B cell (primary cell): ENCODE data around the gene ZNF423. TPM values are rescaled to one million over a fixed set of nuclear protein-coding genes. Genes with fewer than 3 reads are reported as not detected.

Experiments
- ATAC-seq: fragments of 200-7000 bp; cut with Tn5 transposase; one replicate; pipeline ENCODE4 v1.10.0; 2021; ENCODE audit warnings: low read depth, mild to moderate bottlenecking, moderate number of reproducible peaks, moderate library complexity
- CTCF ChIA-PET: fragments of 350-600 bp; sonication (Branson Sonifier 250); formaldehyde crosslinking; loops from one replicate; lab custom pipeline; 2021; ENCODE audit warnings: antibody characterized with exemption, inconsistent platforms; lab: Charles Lee
- POLR2A ChIA-PET: fragments of 350-600 bp; sonication (Branson Sonifier 250); formaldehyde crosslinking; loops from one replicate; lab custom pipeline; 2021; ENCODE audit warnings: antibody characterized with exemption; lab: Charles Lee
- DNase-seq: peaks from one replicate; pipeline ENCODE4 v3.0.0; 2013
- H2AFZ ChIP-seq: 2 replicates; pipeline ENCODE4 v1.6.1; 2012; ENCODE audit warnings: mild to moderate bottlenecking, low read depth, low read length; ENCODE audit not compliant: insufficient read depth, poor library complexity, severe bottlenecking
- H3K27ac ChIP-seq, 2 donors: 1 replicate in 1 of 2; 2 replicates in 1 of 2; pipeline ENCODE4 v1.5.1; 2012 to 2013; ENCODE audit warnings: low read length in 2 of 2, mild to moderate bottlenecking in 2 of 2, moderate library complexity in 1 of 2
- H3K27me3 ChIP-seq, 4 experiments: fragments of 200-600 bp in 1 of 4; sonication (generic) in 1 of 4; replicated peaks in 1 of 4; 1 replicate in 2 of 4; 2 replicates in 2 of 4; pipeline versions ENCODE4 v1.6.1 to v1.7.0; 2013 to 2016; ENCODE audit warnings: low read length in 3 of 4, mild to moderate bottlenecking in 2 of 4, mixed read lengths in 1 of 4, moderate library complexity in 1 of 4; ENCODE audit not compliant: insufficient read depth in 4 of 4, control insufficient read depth in 3 of 4; ENCODE audit errors: control extremely low read depth in 1 of 4
- H3K36me3 ChIP-seq, 2 experiments: replicated peaks in 1 of 2; 1 replicate in 1 of 2; 2 replicates in 1 of 2; pipeline versions ENCODE4 v1.6.1 to v1.7.1; 2013; ENCODE audit warnings: low read length in 1 of 2; ENCODE audit not compliant: insufficient read depth in 2 of 2, control insufficient read depth in 1 of 2; ENCODE audit errors: control extremely low read depth in 1 of 2, extremely low read depth in 1 of 2
- H3K4me1 ChIP-seq, 2 donors: fragments of 200-600 bp in 1 of 2; sonication (generic) in 1 of 2; 1 replicate in 1 of 2; 2 replicates in 1 of 2; pipeline versions ENCODE4 v1.5.1 to v1.6.1; 2013 to 2017; ENCODE audit warnings: low read length in 2 of 2; ENCODE audit not compliant: control insufficient read depth in 2 of 2, insufficient read depth in 2 of 2
- H3K4me2 ChIP-seq: replicated peaks from 2 replicates; pipeline ENCODE3; 2012; ENCODE audit warnings: mild to moderate bottlenecking, low read depth, low read length; ENCODE audit not compliant: poor library complexity, severe bottlenecking
- H3K4me3 ChIP-seq, 5 experiments: fragments of 200-600 bp in 1 of 5; sonication (generic) in 1 of 5; 1 replicate in 3 of 5; 2 replicates in 2 of 5; pipeline versions ENCODE4 v1.5.1 to v1.7.0; 2011 to 2016; ENCODE audit warnings: low read length in 4 of 5, mild to moderate bottlenecking in 4 of 5, low read depth in 2 of 5, control low read depth in 1 of 5, moderate library complexity in 1 of 5; ENCODE audit not compliant: insufficient read depth in 1 of 5; ENCODE audit errors: control extremely low read depth in 1 of 5, extremely low read depth in 1 of 5
- H3K79me2 ChIP-seq: fragments of 200-600 bp; sonication (generic); one replicate; pipeline ENCODE4 v1.6.0; 2016; ENCODE audit warnings: low read length; ENCODE audit not compliant: control insufficient read depth, insufficient read depth
- H3K9ac ChIP-seq: fragments of 200-600 bp; sonication (generic); 2 replicates; pipeline ENCODE4 v1.6.1; 2017; ENCODE audit warnings: mild to moderate bottlenecking, low read length, moderate library complexity
- H3K9me3 ChIP-seq, 3 donors: one replicate each; pipeline versions ENCODE4 v1.6.1 to v1.7.1; 2013; ENCODE audit warnings: low read length in 2 of 3; ENCODE audit not compliant: control insufficient read depth in 2 of 3, insufficient read depth in 1 of 3; ENCODE audit errors: control extremely low read depth in 1 of 3
- H4K20me1 ChIP-seq: 2 replicates; pipeline ENCODE4 v1.6.0; 2012; ENCODE audit warnings: mild to moderate bottlenecking, low read length; ENCODE audit not compliant: insufficient read depth, control insufficient read depth, poor library complexity, severe bottlenecking
- H3K27ac Mint-ChIP-seq: one replicate; pipeline ENCODE4 v1.8.0; 2021; ENCODE audit warnings: mixed read lengths
- H3K27me3 Mint-ChIP-seq: one replicate; pipeline ENCODE4 v1.8.0; 2021; ENCODE audit warnings: mixed read lengths
- H3K4me1 Mint-ChIP-seq: one replicate; pipeline ENCODE4 v1.8.0; 2021; ENCODE audit warnings: mixed read lengths
- H3K4me3 Mint-ChIP-seq: one replicate; pipeline ENCODE4 v1.8.0; 2021; ENCODE audit warnings: mixed read lengths
- H3K9me3 Mint-ChIP-seq: one replicate; pipeline ENCODE4 v1.8.0; 2022; ENCODE audit warnings: mixed read lengths; ENCODE audit not compliant: insufficient read depth
- EZH2 ChIP-seq: IDR thresholded peaks from 2 replicates; pipeline ENCODE4 v1.6.1; 2012; ENCODE audit warnings: borderline replicate concordance, low read depth, mild to moderate bottlenecking, moderate library complexity, low read length; ENCODE audit not compliant: insufficient read depth, poor library complexity, severe bottlenecking
- WGBS: methylation state at CpG from one replicate; pipeline ENCODE4 v1.1.5; 2013; ENCODE audit warnings: missing lambda C conversion rate; ENCODE audit not compliant: insufficient coverage; 5-methylcytosine and 5-hydroxymethylcytosine counted together
- intact Hi-C: fragments of 100-400 bp; cut with micrococcal nuclease; formaldehyde crosslinking; loops from one replicate; pipeline ENCODE4 v1.10.0; 2022
- polyA plus RNA-seq: library from polyadenylated mRNA; depleted of rRNA; stranded (reverse); fragments of >200 nt; gene quantifications from 2 replicates; pipeline ENCODE4 v1.2.3, GENCODE V29; 2012
- total RNA-seq, 2 donors: library from RNA; stranded (reverse); fragments of 120-200 nt in 1 of 2; gene quantifications; 1 replicate in 1 of 2; 2 replicates in 1 of 2; pipeline versions ENCODE4 v1.2.3 to v1.2.4, GENCODE V29; 2013 to 2022
- TF ChIP-seq, protein P1 (sequence below): fragments of 200-600 bp; IDR thresholded peaks from one replicate; pipeline ENCODE4 v1.8.0; 2022; ENCODE audit warnings: antibody characterized with exemption, mild to moderate bottlenecking

The ZNF423 gene
- total and polyA plus RNA-seq, 2 donors (not counting 1 experiment from before 2014, with no cell fraction given): not detected

DNA sequence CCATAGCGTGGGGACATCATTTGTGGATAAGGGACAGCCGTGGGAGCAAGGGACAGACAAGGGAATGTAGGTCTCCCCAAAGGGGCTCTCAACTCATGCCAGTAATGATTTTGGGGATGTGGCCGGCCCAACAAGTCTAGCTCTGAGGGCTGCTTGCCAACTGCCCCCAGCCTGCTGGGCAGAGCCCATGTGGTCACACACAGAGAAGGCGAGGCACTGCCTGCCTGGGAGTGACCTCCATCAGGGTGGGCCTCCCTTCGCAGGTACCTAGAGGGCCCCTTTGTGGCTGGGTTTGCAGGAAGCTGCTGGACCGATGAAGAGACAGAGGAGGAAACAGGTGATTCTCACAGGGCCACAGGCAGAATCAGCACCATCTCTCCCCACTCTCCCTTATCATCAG, 305.2 kb downstream of the ZNF423 start:
- no peak overlapping the region for H3K27ac ChIP-seq
- 85% methylated on average over 4 of the region's 6 CpGs for WGBS
- no peaks in the 10 kb centered on the region for H3K9me3 Mint-ChIP-seq
- no peak overlapping the region for H3K4me2 ChIP-seq
- peaks cover 12% of the 10 kb centered on the region for H3K27me3 Mint-ChIP-seq
- intact Hi-C loops: no loop called here
- H3K4me3 ChIP-seq: no peak overlapping the region
- no peaks in the 10 kb centered on the region for H3K4me1 Mint-ChIP-seq
- H3K36me3 ChIP-seq: no peaks in the 10 kb centered on the region
- no peak overlapping the region for H2AFZ ChIP-seq
- H3K27ac Mint-ChIP-seq: no peak overlapping the region
- H3K9ac ChIP-seq: no peak overlapping the region
- no peaks in the 10 kb centered on the region for H3K9me3 ChIP-seq
- no peaks in the 10 kb centered on the region for H3K79me2 ChIP-seq
- ChIA-PET CTCF (no interaction called here), POLR2A (no interaction called here)
- no peak for DNase-seq
- no peak overlapping the region for H3K4me3 Mint-ChIP-seq
- H3K27me3 ChIP-seq: no peaks in the 10 kb centered on the region
- ATAC-seq: no peak
- TF ChIP-seq, protein P1, sequence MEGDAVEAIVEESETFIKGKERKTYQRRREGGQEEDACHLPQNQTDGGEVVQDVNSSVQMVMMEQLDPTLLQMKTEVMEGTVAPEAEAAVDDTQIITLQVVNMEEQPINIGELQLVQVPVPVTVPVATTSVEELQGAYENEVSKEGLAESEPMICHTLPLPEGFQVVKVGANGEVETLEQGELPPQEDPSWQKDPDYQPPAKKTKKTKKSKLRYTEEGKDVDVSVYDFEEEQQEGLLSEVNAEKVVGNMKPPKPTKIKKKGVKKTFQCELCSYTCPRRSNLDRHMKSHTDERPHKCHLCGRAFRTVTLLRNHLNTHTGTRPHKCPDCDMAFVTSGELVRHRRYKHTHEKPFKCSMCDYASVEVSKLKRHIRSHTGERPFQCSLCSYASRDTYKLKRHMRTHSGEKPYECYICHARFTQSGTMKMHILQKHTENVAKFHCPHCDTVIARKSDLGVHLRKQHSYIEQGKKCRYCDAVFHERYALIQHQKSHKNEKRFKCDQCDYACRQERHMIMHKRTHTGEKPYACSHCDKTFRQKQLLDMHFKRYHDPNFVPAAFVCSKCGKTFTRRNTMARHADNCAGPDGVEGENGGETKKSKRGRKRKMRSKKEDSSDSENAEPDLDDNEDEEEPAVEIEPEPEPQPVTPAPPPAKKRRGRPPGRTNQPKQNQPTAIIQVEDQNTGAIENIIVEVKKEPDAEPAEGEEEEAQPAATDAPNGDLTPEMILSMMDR: no peak
- TF ChIP-seq EZH2: no peak
- no peaks in the 10 kb centered on the region for H4K20me1 ChIP-seq
- H3K4me1 ChIP-seq: no peaks in the 10 kb centered on the region

DNA sequence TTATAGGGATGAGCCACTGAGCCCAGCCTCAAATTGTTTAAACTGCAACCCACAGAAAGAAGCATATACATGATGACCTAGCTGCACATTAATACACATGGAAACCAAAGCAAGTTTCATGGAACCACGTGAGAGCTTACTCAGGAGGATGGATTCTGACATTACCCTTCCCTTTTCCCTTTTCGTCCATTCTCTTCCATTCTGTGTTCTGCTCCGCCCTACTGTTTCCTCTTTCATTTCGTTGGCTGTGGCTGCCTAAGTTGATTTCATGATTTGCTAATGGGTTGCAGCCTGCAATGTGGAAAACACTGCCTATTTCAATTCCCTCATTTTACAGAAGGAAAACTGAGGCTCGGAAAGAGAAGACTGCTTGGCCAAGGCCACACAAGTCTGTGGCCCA, 305.8 kb downstream of the ZNF423 start:
- TF ChIP-seq EZH2: no peak
- TF ChIP-seq, protein P1: no peak
- Histone ChIP-seq H3K4me1 (no peaks in the 10 kb centered on the region), H3K27me3 (no peaks in the 10 kb centered on the region), H2AFZ (no peak overlapping the region), H3K79me2 (no peaks in the 10 kb centered on the region), H3K4me3 (no peak overlapping the region), H3K27ac (no peak overlapping the region), H3K4me2 (no peak overlapping the region), H3K9ac (no peak overlapping the region), H4K20me1 (no peaks in the 10 kb centered on the region), H3K36me3 (no peaks in the 10 kb centered on the region), H3K9me3 (no peaks in the 10 kb centered on the region)
- intact Hi-C loops: no loop called here
- Mint-ChIP-seq H3K4me1 (no peaks in the 10 kb centered on the region), H3K4me3 (no peak overlapping the region), H3K27me3 (peaks cover 12% of the 10 kb centered on the region), H3K9me3 (no peaks in the 10 kb centered on the region), H3K27ac (no peak overlapping the region)
- DNase-seq (no peak), ATAC-seq (no peak)
- CTCF ChIA-PET: no interaction called here
- POLR2A ChIA-PET: no interaction called here
- WGBS: 68% methylated on average over 3 of the region's 5 CpGs
